Dedifferentiated amniotic fluid mesenchymal stem cell (primary cell): Measurements from ENCODE around the gene PWWP2B.

ENCODE experiments used
- DNase-seq: peaks from one replicate; pipeline ENCODE4 v3.0.0-alpha.2; 2016; ENCODE audit errors: extremely low spot score

The PWWP2B gene

GRCh38 chr10:132419538-132420468 lies 22.8 kb downstream of the PWWP2B start:
- no peak for DNase-seq

- no peak for DNase-seq
Observed at GRCh38 chr10:132420469-132420980, 23.5 kb downstream of the PWWP2B start.

DNA sequence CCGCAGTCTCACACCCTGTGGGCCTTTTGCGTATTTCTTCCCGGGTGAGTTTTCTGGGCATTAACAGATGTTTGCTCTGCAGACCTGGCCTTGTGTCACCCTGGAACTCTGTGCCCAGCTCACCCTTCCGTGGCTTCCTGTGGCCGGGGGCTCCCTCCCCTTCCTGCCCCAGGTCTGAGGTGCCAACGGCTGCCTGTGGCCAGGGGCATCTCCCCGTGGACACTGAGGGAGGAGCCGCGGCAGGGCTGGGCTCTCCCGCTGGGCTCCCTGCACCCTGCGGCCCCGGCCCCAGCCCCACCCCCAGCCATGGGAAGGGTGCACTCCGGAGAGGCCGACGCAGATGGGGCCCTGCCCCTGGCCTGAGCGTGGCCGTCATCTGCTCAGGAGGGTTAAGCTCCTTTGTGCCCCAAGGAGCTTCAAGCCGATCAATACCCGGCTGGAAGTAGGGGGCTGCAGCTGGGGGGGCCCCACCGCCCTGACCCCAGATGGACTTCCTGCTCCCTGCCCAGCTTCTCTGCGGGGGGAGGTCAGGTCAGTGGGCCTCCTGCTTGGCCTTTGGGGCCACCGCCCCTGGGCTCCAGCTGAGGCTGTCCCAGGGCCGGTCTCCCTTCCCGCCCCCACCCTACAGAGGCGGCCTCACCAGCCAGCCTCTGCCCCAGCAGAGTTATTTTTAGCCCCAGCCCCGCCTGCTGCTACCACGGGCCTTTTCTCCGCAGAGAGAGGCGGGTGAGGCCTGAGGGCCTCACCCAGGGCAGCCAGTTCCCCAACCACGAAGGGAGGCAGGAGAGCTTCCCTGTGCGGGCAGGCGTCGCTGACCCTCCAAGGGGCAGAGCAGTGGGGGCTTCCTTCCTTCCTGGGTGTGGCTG lies 24.2 kb downstream of the PWWP2B start:
- DNase-seq: peak; percentile 67

DNA sequence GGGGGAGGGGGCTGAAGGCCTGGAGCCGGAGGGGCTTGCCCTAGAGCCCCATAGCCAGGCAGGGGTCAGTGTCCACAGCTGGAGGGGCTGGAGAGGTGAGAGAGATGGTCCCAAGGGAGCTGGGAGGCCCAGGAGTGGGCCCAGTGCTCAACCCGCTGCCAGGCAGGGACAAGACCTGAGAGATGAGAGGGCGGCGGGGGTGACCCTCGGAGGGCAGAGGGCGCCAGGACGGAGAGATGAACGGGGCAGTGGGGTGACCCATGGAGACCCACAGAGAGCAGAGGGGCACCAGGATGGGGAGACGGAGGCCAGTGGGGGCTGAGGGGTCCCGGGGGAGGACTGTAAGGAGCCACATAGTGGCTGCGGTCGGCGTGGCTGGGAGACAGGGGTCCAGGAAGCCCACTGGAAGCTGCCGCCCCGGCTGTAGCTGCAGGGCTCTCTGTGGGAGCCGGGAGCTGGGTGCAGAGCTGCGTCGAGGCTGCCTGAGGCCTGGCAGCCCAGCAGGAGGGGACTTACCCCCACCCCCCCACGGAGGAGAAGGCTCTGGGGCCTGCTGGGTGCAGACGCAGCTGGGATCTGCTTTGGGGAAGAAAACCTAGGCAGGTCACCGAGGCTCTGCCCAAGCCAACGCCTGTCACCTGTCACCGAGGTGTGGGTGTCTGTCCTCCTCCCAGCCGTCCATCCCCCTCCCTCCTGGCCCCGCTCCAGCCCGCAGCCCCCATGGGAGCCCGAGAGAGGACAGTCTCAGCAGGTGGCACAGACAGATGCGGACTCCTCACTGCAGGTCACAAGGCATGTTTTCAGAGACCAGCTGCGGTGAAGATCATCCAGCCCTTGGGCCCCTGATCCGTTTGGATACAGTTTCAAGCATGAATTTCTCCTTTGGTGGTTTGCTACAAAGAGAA lies 25.1 kb downstream of the PWWP2B start:
- DNase-seq: no peak

- DNase-seq: no peak
Observed at GRCh38 chr10:132422903-132423825, 26.2 kb downstream of the PWWP2B start.

DNA sequence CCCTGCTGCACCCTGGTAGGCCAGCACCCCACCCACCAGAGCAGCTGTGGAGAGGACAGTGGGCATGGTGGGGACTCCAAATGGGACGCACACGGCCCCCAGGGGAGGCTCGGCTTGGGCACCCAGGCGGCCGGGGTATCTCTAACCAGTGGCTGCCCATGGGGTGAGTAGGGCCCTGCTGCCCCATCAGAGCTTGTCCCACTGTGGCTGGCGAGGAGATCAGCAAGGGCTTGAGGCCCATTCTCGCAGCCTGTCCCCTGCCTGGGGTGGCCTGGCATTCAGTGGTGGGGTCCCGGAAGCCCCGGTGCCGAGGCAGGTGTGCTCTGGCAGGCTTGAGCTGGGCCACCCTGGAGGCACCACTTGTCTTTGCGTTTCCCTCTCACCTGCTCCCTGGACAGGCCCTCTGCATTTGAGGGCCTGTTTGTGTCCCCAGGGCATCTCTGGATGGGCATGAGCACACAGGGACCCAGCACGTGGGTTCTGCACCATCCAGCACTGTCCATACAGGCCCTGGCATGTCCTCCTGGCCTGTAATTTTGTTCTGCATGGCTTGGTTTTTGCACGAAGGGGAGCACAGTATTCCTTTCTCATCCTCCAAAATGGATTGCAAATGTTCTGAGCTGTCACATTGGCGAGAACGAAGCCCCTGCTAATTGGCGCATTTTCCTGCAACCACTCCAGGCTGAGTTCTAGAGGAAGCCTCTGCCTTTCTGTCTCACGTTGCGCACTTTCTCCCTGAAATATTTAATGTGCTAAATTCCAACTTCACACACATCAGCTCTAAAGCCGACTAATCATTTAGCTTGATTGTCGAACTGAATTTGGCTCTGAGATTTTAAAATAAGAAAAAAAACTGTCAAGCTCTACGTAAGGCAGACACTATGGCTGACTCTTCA lies 27.2 kb downstream of the PWWP2B start:
- no peak for DNase-seq

GRCh38 chr10:132425029-132425756 lies 28.2 kb downstream of the PWWP2B start:
- DNase-seq: no peak

DNA sequence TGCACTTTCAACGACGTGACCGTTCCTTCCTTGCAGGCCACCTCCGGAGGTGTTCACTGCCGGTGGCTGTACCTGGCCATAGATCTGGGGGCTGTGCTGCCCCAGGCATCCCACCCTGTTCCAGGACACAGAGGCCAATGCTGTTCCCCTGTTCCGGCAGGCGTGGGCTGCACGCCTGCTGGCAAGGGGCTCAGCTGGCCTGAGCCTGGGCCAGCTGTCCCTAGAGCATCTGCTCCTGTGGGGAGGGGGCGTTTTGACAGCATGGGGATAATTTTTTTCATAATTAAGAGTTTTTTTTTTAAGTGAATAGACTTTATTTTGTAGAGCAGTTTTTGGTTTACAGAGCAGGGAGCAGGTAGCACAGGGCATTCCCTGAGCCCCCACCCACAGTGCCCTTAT lies 28.8 kb downstream of the PWWP2B start:
- DNase-seq: no peak

GRCh38 chr10:132427006-132427771 lies 30.2 kb downstream of the PWWP2B start:
- no peak for DNase-seq

DNA sequence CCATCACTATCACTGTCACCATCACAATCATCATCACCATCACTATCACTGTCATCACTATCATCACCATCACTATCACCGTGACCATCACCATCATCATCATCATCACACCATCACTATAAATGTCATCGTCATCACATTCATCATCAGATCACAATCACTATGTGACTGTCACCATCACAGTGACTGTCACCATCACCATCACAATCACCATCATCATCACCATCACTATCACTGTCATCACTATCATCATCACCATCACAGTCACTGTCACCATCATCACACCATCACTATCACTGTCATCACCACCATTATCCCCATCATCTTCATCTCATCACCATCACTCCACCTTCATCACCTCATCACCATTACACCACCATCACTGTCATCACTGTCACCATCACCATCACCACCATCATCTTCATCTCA lies 31.0 kb downstream of the PWWP2B start:
- no peak for DNase-seq

GRCh38 chr10:132428486-132428995 lies 31.5 kb downstream of the PWWP2B start:
- DNase-seq: no peak

DNA sequence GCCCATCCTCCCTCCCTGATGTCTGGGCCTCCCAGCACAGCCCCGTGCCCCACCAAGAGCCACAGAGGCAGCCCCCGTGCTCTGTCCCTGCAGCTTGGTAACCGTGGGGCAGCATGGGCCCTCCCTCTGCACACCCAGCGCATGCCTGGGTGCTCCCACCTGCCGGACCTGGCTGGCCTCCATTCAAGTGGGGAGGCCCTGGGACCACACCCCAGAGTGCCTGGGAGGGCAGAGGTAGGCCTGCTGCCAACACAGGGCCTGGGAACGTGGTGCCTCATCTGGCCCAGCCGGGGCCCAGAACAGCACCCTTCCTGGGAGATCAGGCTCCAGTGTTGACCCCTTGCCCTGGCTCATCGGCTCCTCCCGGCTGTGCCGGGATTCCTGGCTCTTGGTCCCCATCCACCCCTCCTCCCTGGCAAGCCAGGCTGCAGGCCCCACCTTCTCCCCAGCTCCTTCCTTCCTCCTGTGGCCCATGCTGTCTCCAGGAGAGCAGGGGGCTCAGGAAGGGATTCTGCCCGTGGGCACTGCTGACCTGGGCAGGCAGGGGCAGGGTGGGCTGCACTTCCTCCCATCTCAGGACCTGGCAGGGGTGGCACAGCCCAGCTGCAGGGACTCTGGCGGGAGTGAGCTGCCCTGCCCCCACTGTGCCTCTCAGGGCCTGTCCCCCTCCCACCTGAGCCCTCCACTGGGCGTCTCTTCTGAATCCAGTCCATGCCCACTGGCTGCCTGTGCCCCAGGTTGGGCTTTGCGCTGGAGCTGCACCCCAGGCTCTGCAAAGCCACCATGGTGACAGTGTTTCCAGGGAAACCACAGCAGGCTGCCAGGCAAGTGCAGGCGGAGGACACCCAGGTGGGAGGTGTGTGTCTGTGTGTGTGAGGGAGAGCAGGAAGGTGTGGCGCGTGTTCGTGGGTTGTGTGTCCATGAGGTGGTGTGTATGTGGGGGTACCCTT lies 32.6 kb downstream of the PWWP2B start:
- DNase-seq: no peak

DNA sequence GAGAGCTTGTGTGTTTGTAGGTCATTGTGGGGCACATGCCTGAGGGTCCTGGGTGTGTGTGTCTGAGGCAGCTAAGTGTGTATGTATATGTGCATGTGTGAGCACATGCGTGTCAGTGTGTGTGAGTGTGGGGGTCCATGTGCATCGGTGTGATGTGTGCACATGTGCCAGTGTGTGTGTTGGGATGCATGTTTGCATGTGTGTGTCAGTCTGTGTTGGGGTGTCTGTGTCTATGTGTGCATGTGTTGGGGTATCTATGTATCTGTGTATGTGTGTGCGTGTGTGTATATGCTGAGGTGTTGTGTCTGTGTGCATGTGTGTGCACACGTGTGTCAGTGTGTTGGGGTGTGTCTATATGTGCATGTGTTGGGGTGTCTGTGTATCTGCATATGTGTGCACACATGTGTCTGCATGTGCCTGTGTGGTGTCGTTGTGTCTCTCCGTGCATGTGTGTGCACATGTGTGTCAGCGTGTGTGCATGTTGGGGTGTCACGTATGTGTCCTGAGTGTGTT lies 33.3 kb downstream of the PWWP2B start:
- DNase-seq: no peak

GRCh38 chr10:132430861-132431271 lies 33.9 kb downstream of the PWWP2B start:
- DNase-seq: no peak

GRCh38 chr10:132431537-132432175 lies 34.7 kb downstream of the PWWP2B start:
- DNase-seq: no peak

GRCh38 chr10:132432176-132432540 lies 35.2 kb downstream of the PWWP2B start:
- DNase-seq: no peak
